Smooth muscle cell (in vitro differentiated cells): ENCODE measurements around the gene EPHA10. TPM values are rescaled to one million over a fixed set of nuclear protein-coding genes. Genes with fewer than 3 reads are reported as not detected.

ENCODE experiments used
- DNase-seq: peaks from one replicate; lab custom pipeline; 2025; ENCODE audit not compliant: unreplicated experiment; lab: John Stamatoyannopoulos, UW
- H2AFZ ChIP-seq: fragments of 200-600 bp; sonication (generic); 2 replicates; pipeline ENCODE4 v1.6.0; 2016; ENCODE audit warnings: antibody characterized with exemption, low read depth, mild to moderate bottlenecking
- H3F3A ChIP-seq: fragments of 200-600 bp; sonication (generic); 2 replicates; pipeline ENCODE4 v1.6.0; 2017; ENCODE audit warnings: antibody characterized with exemption, low read depth
- H3K27ac ChIP-seq: fragments of 200-600 bp; sonication (generic); 2 replicates; pipeline ENCODE4 v1.5.1; 2016; ENCODE audit warnings: low read depth, mild to moderate bottlenecking
- H3K27me3 ChIP-seq: fragments of 200-600 bp; sonication (generic); 2 replicates; pipeline ENCODE4 v1.6.1; 2016; ENCODE audit warnings: low read depth, mild to moderate bottlenecking
- H3K36me3 ChIP-seq: fragments of 200-600 bp; sonication (generic); 2 replicates; pipeline ENCODE4 v1.5.1; 2016; ENCODE audit warnings: low read depth
- H3K4me1 ChIP-seq: fragments of 200-600 bp; sonication (generic); 2 replicates; pipeline ENCODE4 v1.5.1; 2016; ENCODE audit warnings: low read depth
- H3K4me2 ChIP-seq: fragments of 200-600 bp; sonication (generic); 2 replicates; pipeline ENCODE4 v1.6.0; 2016; ENCODE audit warnings: mild to moderate bottlenecking
- H3K4me3 ChIP-seq: fragments of 200-600 bp; sonication (generic); 2 replicates; pipeline ENCODE4 v1.5.1; 2016; ENCODE audit warnings: mild to moderate bottlenecking
- H3K79me2 ChIP-seq: fragments of 200-600 bp; sonication (generic); 2 replicates; pipeline ENCODE4 v1.6.0; 2016; ENCODE audit warnings: low read depth, mild to moderate bottlenecking
- H3K9ac ChIP-seq: fragments of 200-600 bp; sonication (generic); 2 replicates; pipeline ENCODE4 v1.6.0; 2016; ENCODE audit warnings: low read depth
- H3K9me3 ChIP-seq: fragments of 200-600 bp; sonication (generic); replicated peaks from 2 replicates; pipeline ENCODE4 v1.5.1; 2016; ENCODE audit warnings: low read depth
- H4K20me1 ChIP-seq: fragments of 200-600 bp; sonication (generic); 2 replicates; pipeline ENCODE4 v1.6.0; 2016; ENCODE audit warnings: low read depth
- CTCF ChIP-seq: fragments of 200-600 bp; sonication (generic); IDR thresholded peaks from 2 replicates; pipeline ENCODE4 v1.5.1; 2017; ENCODE audit warnings: borderline replicate concordance, mild to moderate bottlenecking, antibody characterized with exemption; ENCODE audit not compliant: insufficient read depth, poor library complexity, severe bottlenecking
- WGBS: methylation state at CpG from one replicate; pipeline ENCODE4 v1.1.7; 2016; ENCODE audit warnings: low lambda C conversion rate; 5-methylcytosine and 5-hydroxymethylcytosine counted together
- polyA plus RNA-seq: library from polyadenylated mRNA; unstranded; fragments of >200 nt; fragmentation: Nextera tagmentation; extraction: Ambion mirVana; gene quantifications from 2 replicates; pipeline ENCODE4 v1.2.1, GENCODE V29; 2016
- total RNA-seq: library from RNA; depleted of rRNA; stranded (reverse); fragments of >200 nt; gene quantifications from 2 replicates; pipeline ENCODE4 v1.2.3, GENCODE V29; 2014

EPHA10 gene
- total and polyA plus RNA-seq, 2 experiments from 2014 or later, result not detected

DNA sequence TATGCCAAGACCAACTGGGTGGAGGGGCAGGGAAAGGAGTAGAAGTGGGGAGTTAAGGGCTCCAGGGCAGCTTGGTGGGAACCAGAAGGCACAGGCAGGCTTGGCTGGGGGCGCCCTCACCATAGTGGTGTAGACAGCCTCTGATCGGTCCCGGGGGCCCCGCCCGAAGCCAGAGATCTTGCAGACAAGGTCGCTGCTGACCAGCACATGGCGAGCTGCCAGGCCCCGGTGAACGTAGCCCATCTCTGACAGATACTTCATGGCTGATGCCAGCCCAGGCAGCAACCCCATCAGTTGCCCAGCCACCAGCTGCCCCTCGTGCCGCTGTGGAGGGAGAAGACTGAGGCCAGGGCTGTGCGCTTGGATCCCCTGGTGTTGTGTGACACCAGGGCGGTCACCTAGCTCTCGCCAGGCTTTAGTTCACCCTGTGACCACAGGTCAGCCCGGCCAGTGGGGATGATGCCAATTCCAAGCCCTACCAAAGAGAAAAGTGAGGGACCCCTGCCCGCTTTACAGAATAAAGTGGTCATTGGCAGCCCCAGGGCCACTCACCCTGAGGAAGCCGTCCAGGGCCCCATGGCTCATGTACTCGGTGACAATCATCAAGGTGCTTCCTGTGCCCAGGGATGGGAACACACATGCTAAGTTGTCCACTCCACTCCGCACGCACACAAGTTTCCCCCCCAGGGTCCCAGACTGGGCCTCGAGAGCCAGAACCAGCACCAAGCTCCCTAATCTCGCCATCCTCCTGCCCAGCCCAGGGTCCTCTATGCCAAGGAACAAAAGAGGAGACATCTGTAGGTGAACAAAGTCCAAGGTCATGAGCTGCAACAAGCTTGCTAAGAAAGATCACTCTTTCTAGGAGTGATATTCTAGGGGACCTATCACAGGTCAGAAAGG lies 44.4 kb downstream of the EPHA10 start:
- H3K79me2 ChIP-seq, result no peaks in the 10 kb centered on the region
- WGBS, result 95% methylated on average over 22 of the region's 22 CpGs
- H3K27me3 ChIP-seq, result no peaks in the 10 kb centered on the region
- no peaks in the 10 kb centered on the region for H3K36me3 ChIP-seq
- TF ChIP-seq CTCF, result no peak
- no peak overlapping the region for H3K4me3 ChIP-seq
- no peaks in the 10 kb centered on the region for H4K20me1 ChIP-seq
- no peak overlapping the region for H3K27ac ChIP-seq
- H3K9me3 ChIP-seq, result no peaks in the 10 kb centered on the region
- H3K4me1 ChIP-seq, result no peaks in the 10 kb centered on the region
- no peak overlapping the region for H3K4me2 ChIP-seq
- H3F3A ChIP-seq, result no peaks in the 10 kb centered on the region
- no peak for DNase-seq
- H2AFZ ChIP-seq, result no peak overlapping the region
- H3K9ac ChIP-seq, result no peak overlapping the region

DNA sequence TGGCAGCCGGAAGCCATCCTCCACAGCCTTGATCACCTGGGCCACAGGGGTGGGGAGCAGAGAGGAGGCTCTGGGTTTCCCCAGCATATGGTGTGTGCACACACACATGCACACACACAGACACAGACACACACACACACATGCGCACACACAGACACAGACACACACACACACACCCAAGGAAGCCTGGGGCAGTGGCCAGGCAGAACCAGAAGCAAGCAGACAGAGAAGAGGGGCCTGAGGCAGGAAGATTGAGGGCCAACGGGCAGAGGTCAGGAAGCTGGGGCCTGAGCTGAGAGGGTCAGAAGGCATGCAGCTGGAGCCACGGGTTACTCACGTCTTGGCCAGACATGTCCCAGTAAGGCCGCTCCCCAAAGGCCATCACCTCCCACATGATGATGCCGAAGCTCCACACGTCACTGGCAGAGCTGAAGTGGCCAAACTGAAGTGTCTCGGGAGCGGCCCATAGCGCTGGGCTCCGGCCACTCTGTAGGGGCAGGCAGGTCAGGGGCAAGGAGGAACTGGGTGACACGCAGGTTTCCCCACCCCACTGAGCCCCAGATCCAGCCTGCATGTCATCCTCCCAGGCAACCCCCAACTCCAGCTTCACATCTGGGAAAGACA lies 45.2 kb downstream of the EPHA10 start:
- H3K4me2 ChIP-seq, result no peak overlapping the region
- no peaks in the 10 kb centered on the region for H3K79me2 ChIP-seq
- no peaks in the 10 kb centered on the region for H3K36me3 ChIP-seq
- no peak overlapping the region for H2AFZ ChIP-seq
- no peaks in the 10 kb centered on the region for H3K4me1 ChIP-seq
- no peak overlapping the region for H3K4me3 ChIP-seq
- 93% methylated on average over 13 of the region's 13 CpGs for WGBS
- no peak overlapping the region for H3K27ac ChIP-seq
- no peaks in the 10 kb centered on the region for H3K27me3 ChIP-seq
- no peak overlapping the region for H3K9ac ChIP-seq
- no peaks in the 10 kb centered on the region for H3F3A ChIP-seq
- H3K9me3 ChIP-seq, result no peaks in the 10 kb centered on the region
- no peaks in the 10 kb centered on the region for H4K20me1 ChIP-seq
- no peak for TF ChIP-seq CTCF
- no peak for DNase-seq

DNA sequence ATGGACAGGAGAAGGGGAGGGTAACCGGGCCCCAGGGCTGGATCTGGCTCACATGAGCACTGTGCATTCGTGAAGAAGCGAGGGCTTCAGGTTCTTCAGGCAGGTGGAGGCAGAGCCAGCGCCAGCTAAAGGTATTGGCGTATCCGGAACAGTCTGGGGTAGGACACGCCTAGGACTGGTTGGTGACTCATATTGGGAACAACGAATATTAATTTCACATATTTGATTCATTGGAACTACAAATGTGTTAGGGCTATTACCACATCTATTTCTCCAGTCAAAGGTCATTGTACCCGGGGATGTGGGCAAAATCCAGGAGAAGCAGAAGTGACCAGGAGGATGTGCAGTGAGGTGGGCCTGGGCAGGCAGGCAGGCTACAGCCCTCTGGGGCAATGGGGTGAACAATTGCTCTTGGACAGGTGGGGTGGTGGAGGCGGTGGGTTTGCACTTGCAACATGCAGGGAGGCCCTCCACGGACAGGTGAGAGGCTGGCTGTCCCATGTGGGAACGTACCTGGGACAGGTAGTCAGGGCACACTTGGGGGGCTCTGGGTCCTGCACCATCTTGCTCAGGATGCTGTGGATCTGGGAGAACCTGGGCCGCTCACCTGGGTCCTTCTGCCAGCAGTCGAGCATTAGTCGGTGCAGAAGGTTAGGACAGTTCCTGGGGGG lies 45.9 kb downstream of the EPHA10 start:
- WGBS, result 90% methylated on average over 15 of the region's 15 CpGs
- H4K20me1 ChIP-seq, result no peaks in the 10 kb centered on the region
- H3K9ac ChIP-seq, result no peak overlapping the region

More for the DNA sequence above, 45.9 kb downstream of the EPHA10 start:
- no peak overlapping the region for H2AFZ ChIP-seq
- H3K27ac ChIP-seq, result no peak overlapping the region
- H3K36me3 ChIP-seq, result no peaks in the 10 kb centered on the region
- H3K4me3 ChIP-seq, result no peak overlapping the region
- no peak for TF ChIP-seq CTCF
- no peak overlapping the region for H3K4me2 ChIP-seq
- no peaks in the 10 kb centered on the region for H3K79me2 ChIP-seq
- H3K4me1 ChIP-seq, result no peaks in the 10 kb centered on the region
- no peak for DNase-seq
- no peaks in the 10 kb centered on the region for H3K27me3 ChIP-seq
- H3K9me3 ChIP-seq, result no peaks in the 10 kb centered on the region
- no peaks in the 10 kb centered on the region for H3F3A ChIP-seq
